Measurements from ENCODE around the gene NBPF1.
"Not testable (repeated sequence)": the region's sequence is repeated elsewhere in the genome, so short reads cannot be mapped to it uniquely, and the experiment has no call there.

NBPF1 gene

DNA sequence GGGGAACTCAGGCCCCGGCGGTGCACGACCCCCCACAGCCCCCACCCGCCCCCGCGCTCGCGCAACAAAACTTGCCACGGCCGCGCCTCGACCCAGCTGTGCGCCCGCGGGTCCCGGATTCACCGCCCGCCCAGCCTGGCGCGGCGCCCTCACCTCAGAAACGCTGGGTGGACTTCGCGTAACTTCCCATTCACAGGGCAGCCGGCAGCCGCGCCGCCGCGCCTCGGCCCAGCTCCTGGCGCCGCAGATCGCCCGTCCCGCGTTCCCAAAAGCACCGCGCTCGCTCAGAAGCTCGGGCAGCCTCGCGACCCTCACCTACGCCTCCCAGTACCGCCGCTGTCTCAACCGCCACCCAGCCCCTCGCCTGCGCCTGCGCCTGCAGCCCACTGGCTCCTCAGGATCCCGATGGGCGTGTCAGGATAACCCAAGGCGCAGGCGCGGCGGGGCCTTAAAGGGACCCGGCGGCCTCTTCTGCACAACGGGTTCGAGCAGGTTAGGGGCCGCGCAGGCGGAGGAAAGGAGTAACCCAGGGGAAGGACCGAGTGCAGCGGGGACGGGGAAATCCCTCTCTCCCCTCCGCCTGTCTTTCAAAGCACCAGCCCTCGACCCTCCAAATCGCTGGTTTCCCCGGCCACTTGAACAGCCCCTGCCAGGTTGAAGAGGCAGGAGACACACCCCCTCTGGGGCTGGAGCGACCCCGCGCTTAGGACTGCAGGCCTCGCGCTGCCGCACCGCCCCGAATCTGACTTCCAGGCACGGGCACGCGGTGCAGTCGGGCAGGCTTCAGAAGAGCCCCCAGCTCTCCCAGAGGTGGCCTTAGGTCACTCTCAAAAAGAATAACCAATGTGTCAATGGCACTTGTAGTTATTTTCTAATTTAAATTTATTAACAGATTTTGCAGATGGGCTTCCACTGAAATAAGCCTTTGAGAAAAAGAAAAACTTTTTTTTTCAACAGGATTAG lies at the start of gene NBPF1:
Gene NBPF1, minus strand, starts transcription at position 380 of the 963 bp plus-strand sequence.
- peak; percentile 96 to 100 (median 100) for DNase-seq

- DNase-seq, result not testable (repeated sequence)
Measured at GRCh38 chr1:16658234-16658633, 44.9 kb upstream of the NBPF1 start.

DNA sequence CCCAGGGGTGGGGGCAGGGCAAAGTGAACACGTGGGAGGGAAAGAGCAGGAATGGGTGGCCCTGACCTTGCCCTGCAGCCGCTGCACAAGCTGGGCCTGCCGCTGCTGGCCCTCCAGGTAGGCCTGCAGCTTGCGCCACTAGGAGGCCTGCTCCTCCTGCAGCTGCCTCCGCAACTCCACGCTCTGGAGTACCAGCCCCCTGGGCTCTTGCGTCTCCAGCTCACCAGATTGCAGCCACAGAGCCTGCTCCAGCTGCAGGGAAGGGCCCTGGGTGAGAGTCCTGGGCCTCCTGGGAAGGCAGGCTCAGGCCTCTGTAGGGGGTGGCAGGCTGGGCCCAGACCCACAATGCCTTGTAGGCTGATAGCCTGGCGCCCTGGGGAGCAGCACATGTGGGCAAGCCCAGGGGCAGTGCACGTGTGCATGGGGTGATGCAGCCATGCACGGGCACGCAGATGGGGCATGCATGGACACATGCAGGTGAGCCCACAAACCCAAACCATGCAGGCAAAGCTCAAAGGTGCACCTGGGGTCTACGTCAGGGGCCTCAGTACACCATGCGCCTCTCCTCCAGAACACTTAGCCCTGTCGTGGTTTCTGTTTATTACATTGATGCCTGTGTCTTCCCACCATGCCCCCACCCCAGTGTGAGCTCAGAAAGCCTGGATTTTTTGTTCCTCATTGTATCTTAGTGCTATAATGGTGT lies 43.8 kb upstream of the NBPF1 start:
- not testable (repeated sequence) for DNase-seq

- DNase-seq, result not testable (repeated sequence)
Measured at GRCh38 chr1:16656574-16656973, 43.2 kb upstream of the NBPF1 start.

DNA sequence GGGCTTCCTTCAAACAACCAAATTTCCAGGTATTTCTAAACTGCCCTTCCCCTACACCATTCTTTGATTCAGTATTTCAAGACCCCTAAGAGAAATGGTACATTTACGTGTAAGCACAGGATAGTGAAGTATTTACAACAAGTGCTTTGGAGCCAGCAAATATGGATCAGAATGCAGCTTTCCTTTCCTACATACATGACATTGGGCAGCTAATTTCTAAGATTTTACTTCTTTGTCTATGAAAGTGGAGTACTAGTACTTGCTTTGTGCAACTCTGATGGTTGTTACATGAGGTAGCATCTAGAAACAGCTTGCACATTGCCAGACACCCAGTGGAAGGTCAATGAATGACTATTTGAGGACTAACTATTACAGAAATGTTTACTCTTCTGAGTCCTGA lies 38.2 kb upstream of the NBPF1 start:
- not testable (repeated sequence) for DNase-seq

DNA sequence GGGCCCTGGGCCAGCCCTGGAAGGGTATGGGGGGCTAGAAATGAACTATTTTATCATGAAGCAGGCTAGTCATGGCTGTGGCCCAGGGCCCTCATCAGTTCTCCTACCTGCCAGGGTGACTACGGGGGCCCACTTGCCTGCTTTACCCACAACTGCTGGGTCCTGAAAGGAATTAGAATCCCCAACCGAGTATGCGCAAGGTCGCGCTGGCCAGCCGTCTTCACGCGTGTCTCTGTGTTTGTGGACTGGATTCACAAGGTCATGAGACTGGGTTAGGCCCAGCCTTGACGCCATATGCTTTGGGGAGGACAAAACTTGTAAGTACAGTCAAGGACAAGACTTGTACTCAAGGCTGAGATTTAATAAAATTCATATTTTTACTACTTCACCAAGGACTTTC lies 36.6 kb upstream of the NBPF1 start:
- DNase-seq, result not testable (repeated sequence)

DNA sequence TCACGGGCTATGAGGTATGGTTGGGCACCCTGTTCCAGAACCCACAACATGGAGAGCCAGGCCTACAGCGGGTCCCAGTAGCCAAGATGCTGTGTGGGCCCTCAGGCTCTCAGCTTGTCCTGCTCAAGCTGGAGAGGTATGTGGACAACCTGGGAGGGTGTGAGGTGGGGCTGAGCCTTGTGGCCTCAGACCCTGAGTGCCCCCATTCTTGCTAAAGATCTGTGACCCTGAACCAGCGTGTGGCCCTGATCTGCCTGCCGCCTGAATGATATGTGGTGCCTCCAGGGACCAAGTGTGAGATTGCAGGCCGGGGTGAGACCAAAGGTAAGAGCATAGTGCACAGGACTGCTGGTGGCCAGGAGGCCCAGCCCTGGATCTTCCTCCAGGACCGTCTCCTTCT lies 36.0 kb upstream of the NBPF1 start:
- DNase-seq, result not testable (repeated sequence)

GRCh38 chr1:16648756-16649155 lies 35.4 kb upstream of the NBPF1 start:
- DNase-seq, result not testable (repeated sequence)

DNA sequence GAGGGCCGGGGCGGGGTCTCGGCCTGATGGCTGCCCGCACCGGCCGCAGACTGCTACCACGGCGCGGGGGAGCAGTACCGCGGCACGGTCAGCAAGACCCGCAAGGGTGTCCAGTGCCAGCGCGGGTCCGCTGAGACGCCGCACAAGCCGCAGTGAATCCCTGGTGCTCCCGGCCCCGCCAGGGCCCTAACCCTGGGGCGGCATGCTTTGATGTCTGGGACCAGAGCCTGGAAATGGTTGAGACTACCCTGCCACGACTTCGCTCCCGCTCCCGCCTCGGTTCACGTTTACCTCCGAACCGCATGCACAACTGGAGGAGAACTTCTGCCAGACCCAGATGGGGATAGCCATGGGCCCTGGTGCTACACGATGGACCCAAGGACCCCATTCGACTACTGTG lies 34.9 kb upstream of the NBPF1 start:
- not testable (repeated sequence) for DNase-seq

- DNase-seq, result not testable (repeated sequence)
Measured at GRCh38 chr1:16647179-16648176, 34.1 kb upstream of the NBPF1 start.

DNA sequence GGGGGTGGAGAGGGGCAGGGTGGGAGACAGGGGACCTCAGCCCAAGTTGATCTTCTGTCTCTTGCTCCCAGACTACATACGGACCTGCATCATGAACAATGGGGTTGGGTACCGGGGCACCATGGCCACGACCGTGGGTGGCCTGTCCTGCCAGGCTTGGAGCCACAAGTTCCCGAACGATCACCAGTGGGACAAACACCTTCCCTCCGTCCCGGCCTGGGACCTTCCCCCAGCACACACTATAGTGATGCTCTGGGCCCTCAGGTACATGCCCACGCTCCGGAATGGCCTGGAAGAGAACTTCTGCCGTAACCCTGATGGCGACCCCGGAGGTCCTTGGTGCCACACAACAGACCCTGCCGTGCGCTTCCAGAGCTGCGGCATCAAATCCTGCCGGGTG lies 33.4 kb upstream of the NBPF1 start:
- not testable (repeated sequence) for DNase-seq

GRCh38 chr1:16646061-16646664 lies 32.8 kb upstream of the NBPF1 start:
- DNase-seq, result not testable (repeated sequence)

GRCh38 chr1:16645271-16646060 lies 32.1 kb upstream of the NBPF1 start:
- peak in 1 of 14 donors; percentile 60 for DNase-seq

- DNase-seq, result peak; percentile 96 to 100 (median 100)
Measured at GRCh38 chr1:16644482-16645270, 31.3 kb upstream of the NBPF1 start.

- no peak for DNase-seq
Measured at GRCh38 chr1:16644193-16644481, 30.8 kb upstream of the NBPF1 start.

DNA sequence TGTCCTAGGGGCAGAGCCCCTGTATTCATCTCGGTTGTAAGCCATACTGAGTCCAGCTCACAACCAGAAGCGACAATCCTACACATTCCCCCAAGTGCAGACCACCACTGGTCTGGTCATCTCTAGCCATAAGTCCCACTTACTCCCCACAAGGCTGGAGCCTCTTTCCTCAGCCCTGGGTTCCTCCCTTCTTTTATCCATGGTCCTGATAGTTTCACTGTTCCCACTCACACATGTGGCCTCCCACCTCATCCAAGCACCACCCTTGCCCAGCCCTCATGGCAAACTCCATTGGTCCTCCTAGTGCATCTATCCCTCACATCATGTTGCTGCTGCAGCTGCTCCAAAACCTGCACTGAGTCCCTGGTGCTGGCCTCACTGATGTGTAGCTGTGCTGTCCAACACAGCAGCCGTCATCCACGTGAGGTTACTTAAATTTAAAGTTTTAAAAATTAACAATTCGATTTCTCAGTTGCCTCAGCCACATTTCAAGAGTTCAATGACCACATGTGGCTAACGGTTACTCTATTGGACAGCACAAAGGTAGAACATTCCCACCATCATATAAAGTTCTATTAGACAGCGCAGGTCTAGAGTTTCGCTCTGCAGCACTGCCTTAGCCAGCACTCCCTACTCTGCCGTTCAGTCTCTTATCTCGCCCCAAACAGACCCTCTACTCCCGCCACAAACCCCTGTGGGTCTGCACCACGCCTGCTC lies 30.3 kb upstream of the NBPF1 start:
- peak in 1 of 14 donors; percentile 70 for DNase-seq

GRCh38 chr1:16643001-16643411 lies 29.6 kb upstream of the NBPF1 start:
- peak in 1 of 14 donors; percentile 26 for DNase-seq

GRCh38 chr1:16642025-16642966 lies 28.9 kb upstream of the NBPF1 start:
- not testable (repeated sequence) for DNase-seq

Measured in C1 segment of cervical spinal cord (tissue), 14 donors.